Hepatocyte (in vitro differentiated cells): ENCODE results near the gene DMBT1. TPM values are rescaled to one million over a fixed set of nuclear protein-coding genes. Genes with fewer than 3 reads are reported as not detected.
"Not testable (repeated sequence)": the region's sequence is repeated elsewhere in the genome, so short reads cannot be mapped to it uniquely, and the experiment has no call there.

Experiments
- DNase-seq: peaks from one replicate; pipeline ENCODE4 v3.0.0-alpha.2; 2016; ENCODE audit warnings: low spot score
- H2AFZ ChIP-seq: fragments of 200-600 bp; sonication (generic); 2 replicates; pipeline ENCODE4 v1.6.0; 2016; ENCODE audit warnings: antibody characterized with exemption, mild to moderate bottlenecking
- H3K27ac ChIP-seq: fragments of 200-600 bp; sonication (generic); 2 replicates; pipeline ENCODE4 v1.5.1; 2016; ENCODE audit warnings: mild to moderate bottlenecking
- H3K27me3 ChIP-seq: fragments of 200-600 bp; sonication (generic); 2 replicates; pipeline ENCODE4 v1.6.1; 2016
- H3K36me3 ChIP-seq: fragments of 200-600 bp; sonication (generic); replicated peaks from 2 replicates; pipeline ENCODE4 v1.5.1; 2016; ENCODE audit warnings: low read depth; ENCODE audit not compliant: insufficient read depth
- H3K4me1 ChIP-seq: fragments of 200-600 bp; sonication (generic); 2 replicates; pipeline ENCODE4 v1.5.1; 2016; ENCODE audit warnings: mild to moderate bottlenecking, moderate library complexity; ENCODE audit not compliant: insufficient read depth
- H3K4me2 ChIP-seq: fragments of 200-600 bp; sonication (generic); 2 replicates; pipeline ENCODE4 v1.6.0; 2016
- H3K4me3 ChIP-seq: fragments of 200-600 bp; sonication (generic); 2 replicates; pipeline ENCODE4 v1.5.1; 2016; ENCODE audit warnings: mild to moderate bottlenecking
- H3K79me2 ChIP-seq: fragments of 200-600 bp; sonication (generic); 2 replicates; pipeline ENCODE4 v1.6.0; 2017; ENCODE audit warnings: mild to moderate bottlenecking
- H3K9me2 ChIP-seq: fragments of 200-600 bp; sonication (generic); replicated peaks from 2 replicates; pipeline ENCODE4 v1.6.0; 2017; ENCODE audit warnings: mild to moderate bottlenecking; ENCODE audit not compliant: insufficient read depth
- H3K9me3 ChIP-seq: fragments of 200-600 bp; sonication (generic); 2 replicates; pipeline ENCODE4 v1.5.1; 2016; ENCODE audit warnings: low read depth, mild to moderate bottlenecking
- H4K20me1 ChIP-seq: fragments of 200-600 bp; sonication (generic); 2 replicates; pipeline ENCODE4 v1.6.0; 2016; ENCODE audit warnings: mild to moderate bottlenecking; ENCODE audit not compliant: insufficient read depth, poor library complexity, severe bottlenecking
- CTCF ChIP-seq: fragments of 200-600 bp; sonication (generic); IDR thresholded peaks from 2 replicates; pipeline ENCODE4 v1.5.1; 2016; ENCODE audit warnings: antibody characterized with exemption, mild to moderate bottlenecking; ENCODE audit not compliant: poor library complexity
- EZH2 ChIP-seq: fragments of 200-600 bp; sonication (generic); IDR thresholded peaks from 2 replicates; pipeline ENCODE4 v1.6.1; 2016; ENCODE audit warnings: antibody characterized with exemption, mild to moderate bottlenecking, borderline replicate concordance
- EZH2phosphoT487 ChIP-seq: fragments of 200-600 bp; sonication (generic); IDR thresholded peaks from one replicate; pipeline ENCODE4 v1.6.1; 2018; ENCODE audit warnings: antibody characterized with exemption, mild to moderate bottlenecking, low read depth, moderate library complexity; ENCODE audit not compliant: unreplicated experiment, severe bottlenecking
- WGBS: methylation state at CpG from one replicate; pipeline ENCODE4 v1.1.6; 2016; ENCODE audit warnings: low lambda C conversion rate; ENCODE audit errors: missing lambda C conversion rate; 5-methylcytosine and 5-hydroxymethylcytosine counted together
- polyA plus RNA-seq: library from polyadenylated mRNA; unstranded; fragments of >200 nt; fragmentation: Nextera tagmentation; extraction: Ambion mirVana; gene quantifications from 2 replicates; pipeline ENCODE4 v1.2.1, GENCODE V29; 2016
- total RNA-seq: library from RNA; depleted of rRNA; stranded (reverse); fragments of >200 nt; gene quantifications from 2 replicates; pipeline ENCODE4 v1.2.3, GENCODE V29; 2014

DMBT1 gene
- total and polyA plus RNA-seq, 2 experiments from 2014 or later = 1.5 TPM; not detected in 1

GRCh38 chr10:122577311-122577885, 16.8 kb downstream of the DMBT1 start:
- 87% methylated on average over 12 of the region's 12 CpGs for WGBS
- no peaks in the 10 kb centered on the region for H3K79me2 ChIP-seq
- no peak overlapping the region for H2AFZ ChIP-seq

GRCh38 chr10:122586070-122586469, 25.5 kb downstream of the DMBT1 start:
- H3K9me2 ChIP-seq, H3K79me2 ChIP-seq, H2AFZ ChIP-seq, H3K4me2 ChIP-seq, H3K36me3 ChIP-seq, H3K9me3 ChIP-seq, H3K27ac ChIP-seq, H3K4me1 ChIP-seq, H3K4me3 ChIP-seq, DNase-seq, H4K20me1 ChIP-seq, H3K27me3 ChIP-seq: not testable (repeated sequence)
- 81% methylated on average over 7 of the region's 7 CpGs for WGBS

More at GRCh38 chr10:122577311-122577885, 16.8 kb downstream of the DMBT1 start:
- Histone ChIP-seq H3K4me1 (no peaks in the 10 kb centered on the region), H3K36me3 (no peaks in the 10 kb centered on the region), H3K9me3 (no peaks in the 10 kb centered on the region), H4K20me1 (no peaks in the 10 kb centered on the region), H3K4me3 (no peak overlapping the region), H3K27ac (no peak overlapping the region), H3K4me2 (no peak overlapping the region), H3K27me3 (no peaks in the 10 kb centered on the region), H3K9me2 (no peaks in the 10 kb centered on the region)
- DNase-seq = no peak
- TF ChIP-seq CTCF (no peak), EZH2 (no peak), EZH2phosphoT487 (no peak)

GRCh38 chr10:122587098-122587760, 26.7 kb downstream of the DMBT1 start:
- H3K79me2 ChIP-seq = no peaks in the 10 kb centered on the region
- no peak overlapping the region for H3K4me3 ChIP-seq
- no peak overlapping the region for H3K4me2 ChIP-seq
- no peaks in the 10 kb centered on the region for H3K36me3 ChIP-seq
- no peaks in the 10 kb centered on the region for H3K9me2 ChIP-seq
- TF ChIP-seq EZH2 (no peak), EZH2phosphoT487 (no peak), CTCF (no peak)
- H4K20me1 ChIP-seq = no peaks in the 10 kb centered on the region
- no peaks in the 10 kb centered on the region for H3K9me3 ChIP-seq
- no peaks in the 10 kb centered on the region for H3K4me1 ChIP-seq
- H3K27me3 ChIP-seq = no peaks in the 10 kb centered on the region
- H3K27ac ChIP-seq = no peak overlapping the region
- 92% methylated on average over 6 of the region's 6 CpGs for WGBS
- no peak for DNase-seq
- H2AFZ ChIP-seq = no peak overlapping the region

- 91% methylated on average over 3 of the region's 3 CpGs for WGBS
- Histone ChIP-seq H3K4me3 (no peak overlapping the region), H3K79me2 (no peaks in the 10 kb centered on the region), H3K27ac (no peak overlapping the region), H3K36me3 (no peaks in the 10 kb centered on the region), H3K4me1 (no peaks in the 10 kb centered on the region), H3K9me3 (no peaks in the 10 kb centered on the region), H3K27me3 (no peaks in the 10 kb centered on the region), H2AFZ (no peak overlapping the region), H4K20me1 (no peaks in the 10 kb centered on the region), H3K9me2 (no peaks in the 10 kb centered on the region), H3K4me2 (no peak overlapping the region)
- DNase-seq = no peak
- no peak for TF ChIP-seq CTCF
- no peak for TF ChIP-seq EZH2phosphoT487
- no peak for TF ChIP-seq EZH2
Measured at GRCh38 chr10:122588381-122588780, 27.8 kb downstream of the DMBT1 start.
